Hepatocyte (in vitro differentiated cells): ENCODE results near the gene TRIM72.

ENCODE experiments used
- CTCF ChIP-seq: fragments of 200-600 bp; sonication (generic); IDR thresholded peaks from 2 replicates; pipeline ENCODE4 v1.5.1; 2016; ENCODE audit warnings: antibody characterized with exemption, mild to moderate bottlenecking; ENCODE audit not compliant: poor library complexity
- EZH2phosphoT487 ChIP-seq: fragments of 200-600 bp; sonication (generic); IDR thresholded peaks from one replicate; pipeline ENCODE4 v1.6.1; 2018; ENCODE audit warnings: antibody characterized with exemption, mild to moderate bottlenecking, low read depth, moderate library complexity; ENCODE audit not compliant: unreplicated experiment, severe bottlenecking

GRCh38 chr16:31219154-31219741 lies 5.3 kb downstream of the TRIM72 start:
- TF ChIP-seq EZH2phosphoT487 (no peak), CTCF (no peak)
